Measurements from ENCODE around the gene TSPEAR.

DNA sequence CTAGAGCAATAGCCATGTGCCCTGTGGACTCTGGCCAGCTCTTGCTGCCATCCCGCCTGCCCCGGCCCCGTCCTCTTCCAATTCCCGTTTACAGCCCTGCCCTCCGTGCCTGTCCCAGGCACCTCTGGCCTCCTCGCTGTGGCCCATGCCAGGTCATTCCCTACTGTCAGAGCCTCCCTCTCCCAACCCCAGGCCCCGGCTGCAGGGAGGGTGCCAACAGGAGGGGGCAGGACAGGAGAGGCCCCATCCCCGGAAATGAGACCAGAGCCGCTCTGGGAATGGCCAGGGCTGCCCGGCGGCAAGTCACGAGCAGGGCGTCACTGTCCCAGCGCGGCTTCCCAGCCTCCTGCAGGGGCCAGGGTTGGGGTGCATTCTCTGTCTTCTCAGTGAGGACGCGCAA is 23.5 kb upstream of the TSPEAR start:
- TF ChIP-seq, protein P1, sequence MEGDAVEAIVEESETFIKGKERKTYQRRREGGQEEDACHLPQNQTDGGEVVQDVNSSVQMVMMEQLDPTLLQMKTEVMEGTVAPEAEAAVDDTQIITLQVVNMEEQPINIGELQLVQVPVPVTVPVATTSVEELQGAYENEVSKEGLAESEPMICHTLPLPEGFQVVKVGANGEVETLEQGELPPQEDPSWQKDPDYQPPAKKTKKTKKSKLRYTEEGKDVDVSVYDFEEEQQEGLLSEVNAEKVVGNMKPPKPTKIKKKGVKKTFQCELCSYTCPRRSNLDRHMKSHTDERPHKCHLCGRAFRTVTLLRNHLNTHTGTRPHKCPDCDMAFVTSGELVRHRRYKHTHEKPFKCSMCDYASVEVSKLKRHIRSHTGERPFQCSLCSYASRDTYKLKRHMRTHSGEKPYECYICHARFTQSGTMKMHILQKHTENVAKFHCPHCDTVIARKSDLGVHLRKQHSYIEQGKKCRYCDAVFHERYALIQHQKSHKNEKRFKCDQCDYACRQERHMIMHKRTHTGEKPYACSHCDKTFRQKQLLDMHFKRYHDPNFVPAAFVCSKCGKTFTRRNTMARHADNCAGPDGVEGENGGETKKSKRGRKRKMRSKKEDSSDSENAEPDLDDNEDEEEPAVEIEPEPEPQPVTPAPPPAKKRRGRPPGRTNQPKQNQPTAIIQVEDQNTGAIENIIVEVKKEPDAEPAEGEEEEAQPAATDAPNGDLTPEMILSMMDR (IDR thresholded peaks at IDR 0.05) = no peak
- no peak for TF ChIP-seq POLR2A (IDR thresholded peaks at IDR 0.05)

All from right lobe of liver (tissue), 4 donors.